ENCODE measurements around the gene RAD51B.
"Not testable (repeated sequence)": the region's sequence is repeated elsewhere in the genome, so short reads cannot be mapped to it uniquely, and the experiment has no call there.

RAD51B gene

DNA sequence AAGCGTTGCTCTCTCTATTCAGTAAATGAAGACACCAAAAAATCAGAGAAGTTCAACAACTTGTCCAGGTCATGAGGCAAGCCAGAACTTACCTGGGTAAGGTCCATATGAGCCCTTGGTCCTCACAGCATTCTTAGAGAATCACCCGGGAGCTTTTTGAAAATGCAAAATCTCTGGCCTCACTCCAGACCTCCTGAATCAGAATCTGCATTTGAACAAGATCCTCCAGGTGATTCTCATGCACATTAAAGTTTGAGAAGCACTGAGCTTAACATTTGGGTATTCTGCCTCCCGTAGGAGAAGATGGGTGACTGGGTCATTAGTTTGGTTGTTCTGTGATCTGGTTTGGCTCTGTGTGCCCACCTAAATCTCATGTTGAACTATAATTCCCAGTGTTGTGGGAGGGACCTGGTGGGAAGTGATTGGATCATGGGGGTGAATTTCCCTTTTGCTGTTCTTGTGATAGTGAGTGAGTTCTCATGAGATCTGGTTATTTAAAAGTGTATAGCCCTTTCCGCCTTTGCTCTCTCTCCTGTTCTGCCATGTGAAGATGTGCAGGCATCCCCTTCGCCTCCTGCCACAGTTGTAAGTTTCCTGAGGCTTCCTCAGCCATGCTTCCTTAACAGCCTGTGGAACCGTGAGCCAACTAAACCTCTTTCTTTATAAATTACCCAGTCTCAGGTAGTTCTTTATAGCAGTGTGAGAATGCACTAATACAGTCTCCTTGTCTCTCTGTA lies 221.2 kb downstream of the RAD51B start:
- no peak for DNase-seq (ENCODE audit: low spot score)
- ChIA-PET POLR2A (ENCODE audit: low non-redundant PET) (no interaction called here), CTCF (interaction anchor here (0.7 kb wide), 1 partner anchor 188 kb away, joined by 4 read pairs; no protein-coding TSS in a partner anchor)
- TF ChIP-seq, protein P1, sequence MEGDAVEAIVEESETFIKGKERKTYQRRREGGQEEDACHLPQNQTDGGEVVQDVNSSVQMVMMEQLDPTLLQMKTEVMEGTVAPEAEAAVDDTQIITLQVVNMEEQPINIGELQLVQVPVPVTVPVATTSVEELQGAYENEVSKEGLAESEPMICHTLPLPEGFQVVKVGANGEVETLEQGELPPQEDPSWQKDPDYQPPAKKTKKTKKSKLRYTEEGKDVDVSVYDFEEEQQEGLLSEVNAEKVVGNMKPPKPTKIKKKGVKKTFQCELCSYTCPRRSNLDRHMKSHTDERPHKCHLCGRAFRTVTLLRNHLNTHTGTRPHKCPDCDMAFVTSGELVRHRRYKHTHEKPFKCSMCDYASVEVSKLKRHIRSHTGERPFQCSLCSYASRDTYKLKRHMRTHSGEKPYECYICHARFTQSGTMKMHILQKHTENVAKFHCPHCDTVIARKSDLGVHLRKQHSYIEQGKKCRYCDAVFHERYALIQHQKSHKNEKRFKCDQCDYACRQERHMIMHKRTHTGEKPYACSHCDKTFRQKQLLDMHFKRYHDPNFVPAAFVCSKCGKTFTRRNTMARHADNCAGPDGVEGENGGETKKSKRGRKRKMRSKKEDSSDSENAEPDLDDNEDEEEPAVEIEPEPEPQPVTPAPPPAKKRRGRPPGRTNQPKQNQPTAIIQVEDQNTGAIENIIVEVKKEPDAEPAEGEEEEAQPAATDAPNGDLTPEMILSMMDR (conservative IDR thresholded peaks at IDR 0.05; ENCODE audit: low read depth), result no peak
- H3K27ac ChIP-seq, result no peak overlapping the region

DNA sequence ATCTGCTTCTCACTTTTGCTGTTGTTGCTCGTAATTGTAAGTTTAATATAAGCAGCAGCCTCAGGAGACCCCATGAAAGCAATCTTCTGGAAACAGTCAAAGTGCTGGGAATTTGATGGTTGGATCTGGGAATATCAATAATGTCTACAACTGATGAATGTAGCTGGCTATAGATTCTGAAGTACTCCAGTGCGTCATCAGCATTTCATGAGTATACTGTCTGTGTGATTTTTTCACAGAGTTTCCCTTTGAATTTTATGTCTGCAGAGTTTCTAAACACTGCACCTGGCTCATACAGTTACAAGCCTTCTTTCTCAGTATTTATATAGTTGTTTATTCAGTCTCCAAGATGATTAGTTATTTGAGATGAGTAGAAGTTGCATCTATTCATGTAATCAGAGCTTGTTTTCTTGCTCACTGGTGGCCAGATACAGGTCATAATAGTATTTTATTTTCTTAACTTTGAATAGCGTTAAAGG lies 222.3 kb downstream of the RAD51B start:
- no peak for DNase-seq (ENCODE audit: low spot score)
- TF ChIP-seq, protein P1 (conservative IDR thresholded peaks at IDR 0.05; ENCODE audit: low read depth), result no peak
- POLR2A ChIA-PET (ENCODE audit: low non-redundant PET), result no interaction called here
- CTCF ChIA-PET, result interaction anchor here (0.7 kb wide), 1 partner anchor 187 kb away, joined by 4 read pairs; no protein-coding TSS in a partner anchor
- no peak overlapping the region for H3K27ac ChIP-seq

DNA sequence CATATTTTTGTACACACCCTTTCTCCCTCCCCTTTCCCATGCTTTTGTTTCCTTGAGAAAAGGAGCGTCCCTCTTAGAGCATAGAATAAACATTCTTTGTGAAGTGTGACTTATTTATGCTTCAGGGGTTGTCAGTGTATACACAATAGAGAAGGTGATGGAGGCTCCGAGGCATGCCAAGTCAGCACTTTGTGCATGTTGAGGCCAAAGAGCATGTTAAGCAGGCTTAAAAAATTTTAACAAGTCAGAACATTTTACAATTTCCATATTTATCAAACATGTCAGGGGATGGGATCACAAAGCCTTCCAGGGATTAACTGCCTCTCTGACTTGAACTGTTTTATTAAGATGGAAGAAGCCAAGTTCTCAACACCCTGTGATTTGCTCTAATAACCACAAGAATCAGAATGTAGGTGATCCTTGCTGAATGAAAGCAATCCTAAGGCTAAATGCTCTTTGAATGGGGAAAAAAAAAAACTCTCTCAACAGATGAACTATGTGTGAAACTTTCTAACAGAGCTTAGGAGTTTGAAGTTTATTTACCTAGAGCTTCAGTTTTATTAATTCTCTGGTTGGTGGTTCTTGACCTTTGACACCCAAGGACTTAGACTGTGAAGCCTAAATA lies 223.1 kb downstream of the RAD51B start:
- peak; percentile 30 for DNase-seq (ENCODE audit: low spot score)
- ChIA-PET POLR2A (ENCODE audit: low non-redundant PET) (no interaction called here), CTCF (interaction anchor here (0.6 kb wide), 2 partner anchors 206 to 217 kb away, joined by 5 read pairs; no protein-coding TSS in a partner anchor)
- TF ChIP-seq, protein P1 (conservative IDR thresholded peaks at IDR 0.05; ENCODE audit: low read depth), result no peak
- no peak overlapping the region for H3K27ac ChIP-seq

DNA sequence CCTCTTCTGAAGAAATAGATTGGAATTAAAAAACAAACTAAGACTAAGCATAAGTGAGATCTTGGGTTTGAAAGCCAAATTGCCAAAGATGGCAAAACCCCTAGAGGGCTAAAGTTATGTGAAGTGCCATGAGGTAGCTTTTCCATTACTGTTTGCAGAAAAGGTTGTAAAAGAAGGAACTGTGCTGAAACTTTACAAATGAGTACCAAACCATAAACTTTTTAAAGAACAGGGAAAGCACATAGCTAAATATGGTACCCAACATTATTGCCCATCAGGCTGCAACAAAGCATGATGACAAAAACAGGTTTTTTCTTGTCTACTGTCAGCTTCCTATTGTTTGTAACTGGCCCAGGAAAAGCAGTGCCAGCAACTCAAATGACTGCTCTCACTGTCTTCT lies 224.2 kb downstream of the RAD51B start:
- CTCF ChIA-PET, result interaction anchor here (0.6 kb wide), 1 partner anchor 205 kb away, joined by 5 read pairs; no protein-coding TSS in a partner anchor

DNA sequence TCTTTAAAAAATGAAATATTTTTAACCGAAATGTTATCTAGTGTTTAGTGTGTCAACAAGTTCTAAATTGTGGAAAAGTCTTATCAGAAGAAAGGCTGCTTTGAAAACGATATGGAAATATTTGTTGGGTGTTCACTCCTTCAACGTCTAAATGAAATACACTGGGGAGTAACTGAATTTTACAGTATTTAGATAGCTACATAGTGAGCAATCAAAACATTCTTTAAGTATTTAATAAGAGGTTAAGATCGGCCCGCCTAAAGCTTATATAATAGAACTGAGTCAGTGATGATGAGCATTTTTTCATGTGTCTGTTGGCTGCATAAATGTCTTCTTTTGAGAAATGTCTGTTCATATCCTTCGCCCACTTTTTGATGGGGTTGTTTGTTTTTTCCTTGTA lies 228.3 kb downstream of the RAD51B start:
- H3K27ac ChIP-seq, result no peak overlapping the region
- peak; percentile 18 for DNase-seq (ENCODE audit: low spot score)
- POLR2A ChIA-PET (ENCODE audit: low non-redundant PET), result no interaction called here
- CTCF ChIA-PET, result interaction anchor here (0.6 to 0.7 kb wide), 2 partner anchors 16 to 1881 kb away, joined by 3 to 9 read pairs; no protein-coding TSS in a partner anchor
- TF ChIP-seq, protein P1 (conservative IDR thresholded peaks at IDR 0.05; ENCODE audit: low read depth), result no peak

More for the DNA sequence above, 224.2 kb downstream of the RAD51B start:
- DNase-seq (ENCODE audit: low spot score), result no peak
- POLR2A ChIA-PET (ENCODE audit: low non-redundant PET), result no interaction called here
- H3K27ac ChIP-seq, result no peak overlapping the region
- TF ChIP-seq, protein P1 (conservative IDR thresholded peaks at IDR 0.05; ENCODE audit: low read depth), result no peak

DNA sequence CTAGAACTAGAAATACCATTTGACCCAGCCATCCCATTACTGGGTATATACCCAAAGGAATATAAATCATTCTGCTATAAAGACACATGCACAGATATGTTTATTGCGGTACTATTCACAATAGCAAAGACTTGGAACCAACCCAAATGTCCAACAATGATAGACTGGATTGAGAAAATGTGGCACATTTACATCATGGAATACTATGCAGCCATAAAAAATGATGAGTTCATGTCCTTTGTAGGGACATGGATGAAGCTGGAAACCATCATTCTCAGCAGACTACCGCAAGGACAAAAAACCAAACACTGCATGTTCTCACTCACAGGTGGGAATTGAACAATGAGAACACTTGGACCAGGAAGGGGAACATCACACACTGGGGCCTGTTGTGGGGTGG lies 229.2 kb downstream of the RAD51B start:
- H3K27ac ChIP-seq; POLR2A ChIA-PET (ENCODE audit: low non-redundant PET); CTCF ChIA-PET; DNase-seq (ENCODE audit: low spot score): not testable (repeated sequence)

DNA sequence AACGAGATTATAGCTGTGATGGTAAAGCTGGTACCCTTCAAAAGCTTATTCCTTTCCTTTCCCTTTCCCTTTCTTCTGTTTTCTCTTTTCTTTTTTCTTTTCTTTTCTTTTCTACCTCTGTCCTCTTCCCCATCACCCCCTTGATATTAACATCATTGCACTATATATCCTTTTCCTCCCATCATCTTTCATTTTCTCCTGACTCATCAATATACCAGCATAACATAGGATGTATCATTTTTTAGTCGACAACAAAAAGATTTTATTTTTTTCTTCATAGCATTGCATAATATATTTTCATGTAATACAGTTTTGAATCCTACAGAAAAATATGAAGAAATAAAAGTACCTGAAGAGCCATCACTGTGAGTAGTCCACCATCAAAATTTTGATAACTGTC lies 230.6 kb downstream of the RAD51B start:
- ChIA-PET CTCF (no interaction called here), POLR2A (ENCODE audit: low non-redundant PET) (no interaction called here)
- TF ChIP-seq, protein P1 (conservative IDR thresholded peaks at IDR 0.05; ENCODE audit: low read depth), result no peak
- no peak overlapping the region for H3K27ac ChIP-seq
- no peak for DNase-seq (ENCODE audit: low spot score)

Data from RWPE1 (cell line).